NK-92 treated with Interleukin-12 subunit alpha and Interleukin-12 subunit beta, amount 100 ng/mL, for 24 hours (cell line): ENCODE data around the gene CNGA2.

Source experiments
- DNase-seq: peaks from one replicate; lab custom pipeline; 2025; lab: John Stamatoyannopoulos, UW

Gene CNGA2

DNA sequence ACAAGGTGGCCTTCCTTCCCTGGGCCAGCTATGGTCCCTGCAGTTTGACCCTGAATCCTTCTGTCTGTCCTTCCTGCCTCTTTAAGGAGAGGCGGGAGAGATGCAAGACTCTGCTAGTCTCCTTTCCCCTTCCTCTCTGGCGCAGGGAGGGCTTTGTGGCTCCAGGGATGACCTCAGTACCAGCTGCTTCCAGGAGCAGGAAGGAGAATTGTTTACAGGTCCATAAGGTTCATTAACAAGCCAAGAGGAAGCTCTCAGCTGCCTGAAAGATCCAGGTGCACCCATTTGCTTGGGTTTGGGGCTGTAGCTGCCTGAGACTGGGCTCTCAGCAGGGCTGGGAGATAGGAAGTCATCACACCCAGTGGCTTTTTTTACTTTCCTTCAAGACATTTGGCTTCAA, 22.8 kb upstream of the CNGA2 start:
- DNase-seq, result no peak

DNA sequence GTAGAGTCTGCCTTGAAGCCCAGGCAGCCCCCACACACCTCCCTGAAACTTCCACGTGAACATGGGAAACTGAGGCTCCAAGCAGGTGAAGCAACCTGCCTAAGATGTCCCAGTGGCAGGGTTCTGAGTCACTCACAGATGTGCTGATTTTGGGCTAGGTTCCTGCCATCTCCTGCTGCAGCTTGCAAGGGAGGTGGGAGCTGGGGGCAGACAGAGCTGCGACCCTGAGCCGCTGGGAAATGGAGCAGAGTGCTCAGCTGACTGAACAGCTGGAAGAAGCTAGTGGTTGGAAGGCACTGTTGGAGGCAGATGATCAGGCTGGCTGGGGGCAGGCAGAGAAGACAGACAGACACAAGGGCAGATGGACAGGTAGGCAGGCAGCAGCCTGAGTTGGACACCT, 22.3 kb upstream of the CNGA2 start:
- DNase-seq, result no peak

DNA sequence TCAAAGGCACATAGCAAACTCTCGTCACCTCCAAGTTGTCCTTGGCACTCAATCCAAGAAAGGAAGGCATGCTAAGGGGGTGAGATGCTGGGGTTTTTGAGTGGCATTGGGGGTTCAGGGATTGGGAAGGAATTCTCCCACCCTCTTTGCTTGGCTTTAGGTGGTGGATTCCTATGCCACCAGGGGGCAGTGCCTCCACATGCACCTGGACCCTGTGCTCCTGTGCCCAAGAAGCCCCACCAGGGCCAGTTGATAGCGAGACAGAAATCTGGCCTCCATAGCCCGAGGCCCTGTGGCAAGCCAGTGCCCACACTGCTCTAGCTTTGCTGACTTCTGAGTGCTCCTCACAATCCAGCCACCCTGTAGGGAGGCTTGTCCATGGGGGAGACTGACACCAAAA, 20.7 kb upstream of the CNGA2 start:
- no peak for DNase-seq

DNA sequence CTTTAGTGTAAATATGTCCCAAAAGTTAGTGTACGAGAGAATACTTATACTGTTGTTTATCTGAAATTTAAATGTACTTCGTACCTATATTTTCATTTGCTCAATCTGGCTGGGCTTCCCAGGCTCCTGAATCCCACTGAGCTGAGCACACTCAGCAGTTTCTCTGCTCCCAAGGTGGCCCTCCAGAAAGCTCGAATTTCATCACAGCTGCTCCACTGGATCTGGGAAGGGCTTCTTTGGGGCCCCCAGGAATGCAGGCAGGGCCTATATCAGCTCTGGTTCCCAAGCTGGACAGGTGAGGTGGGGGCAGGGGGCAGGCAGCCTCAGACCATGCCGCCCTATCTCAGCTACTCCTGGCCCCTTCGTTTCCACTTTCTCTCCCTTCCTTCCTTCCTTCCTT, 20.2 kb upstream of the CNGA2 start:
- no peak for DNase-seq

DNA sequence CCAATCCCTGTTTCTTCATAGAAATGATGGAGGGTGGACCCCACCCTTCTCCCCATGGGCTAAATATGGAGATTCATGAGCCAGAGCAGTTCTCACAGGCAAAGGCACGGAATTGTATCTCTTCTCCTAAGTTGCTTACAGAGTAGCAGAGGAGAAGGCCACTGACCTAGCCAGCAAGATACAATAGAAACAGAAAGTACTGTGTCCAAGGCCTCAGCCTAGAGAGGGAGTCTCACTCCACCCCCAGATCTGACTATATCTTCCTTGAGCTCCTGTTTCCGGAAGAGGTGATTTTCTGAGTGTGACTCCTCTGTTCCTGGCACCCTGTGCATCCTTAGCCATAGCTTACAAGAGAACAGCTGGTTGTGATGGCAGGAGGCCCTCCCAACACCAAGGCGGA, 18.8 kb upstream of the CNGA2 start, which contains the start of gene FATE1:
FATE1 (plus strand) TSS at position 284 of the 400 bp plus-strand sequence; CDS start at position 369, 85 bp downstream.
- no peak for DNase-seq

DNA sequence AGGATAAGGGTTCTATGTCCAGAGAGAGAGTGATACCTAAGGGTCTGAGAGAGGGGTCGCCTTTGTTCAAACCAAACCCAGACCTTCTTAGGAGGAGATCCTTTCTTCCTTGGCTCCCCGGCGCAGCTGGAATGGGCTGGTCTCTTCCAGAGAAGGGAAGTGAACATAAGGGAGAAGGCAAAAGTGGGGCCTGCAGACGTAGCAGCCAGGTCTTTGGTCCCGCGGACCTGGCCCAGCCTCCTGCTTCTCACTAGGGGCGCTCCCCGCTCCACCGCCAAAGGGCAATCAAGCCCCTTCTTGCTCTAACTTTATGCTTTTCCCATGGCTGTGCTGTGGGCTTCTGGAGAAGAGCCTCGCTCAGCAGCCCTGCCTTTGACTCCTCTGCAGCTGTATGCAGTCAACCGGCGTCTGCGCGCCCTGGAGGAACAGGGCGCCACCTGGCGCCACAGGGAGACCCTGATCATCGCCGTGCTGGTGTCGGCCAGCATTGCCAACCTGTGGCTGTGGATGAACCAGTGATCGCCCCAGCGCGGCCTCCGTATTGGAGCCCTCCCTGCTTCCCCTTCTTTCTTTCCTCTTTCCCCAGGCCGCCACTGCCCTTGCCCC, 12.2 kb upstream of the CNGA2 start:
- DNase-seq, result no peak

DNA sequence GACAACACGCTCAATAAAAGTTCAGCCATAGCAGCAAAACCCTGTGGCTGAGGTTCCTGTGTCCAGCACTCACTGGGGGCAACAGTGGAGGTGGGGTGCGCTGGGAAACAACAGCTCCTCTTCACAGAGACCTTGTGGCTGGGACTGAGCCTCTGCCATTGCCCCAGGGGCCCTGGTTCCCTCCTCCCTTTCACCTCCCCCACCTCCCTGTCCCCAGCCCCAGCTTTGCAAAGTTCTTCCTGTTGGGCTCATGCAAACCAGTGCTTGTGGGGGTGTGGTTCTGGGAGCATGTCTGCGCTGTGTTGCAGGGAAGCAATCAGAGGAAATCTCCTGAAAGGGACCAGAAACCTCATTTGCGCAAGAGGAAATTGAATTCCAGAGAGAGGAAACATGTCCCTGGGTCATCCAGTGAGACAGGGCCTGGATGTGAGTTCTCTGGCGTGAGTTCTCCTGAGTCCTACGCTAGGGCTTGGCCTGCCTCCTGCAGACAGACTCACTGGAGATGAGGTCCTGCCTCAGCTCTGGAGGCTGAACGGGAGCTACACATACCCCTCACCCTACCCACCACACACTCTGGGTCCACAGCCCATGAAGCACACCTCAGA, 11.3 kb upstream of the CNGA2 start:
- no peak for DNase-seq

DNA sequence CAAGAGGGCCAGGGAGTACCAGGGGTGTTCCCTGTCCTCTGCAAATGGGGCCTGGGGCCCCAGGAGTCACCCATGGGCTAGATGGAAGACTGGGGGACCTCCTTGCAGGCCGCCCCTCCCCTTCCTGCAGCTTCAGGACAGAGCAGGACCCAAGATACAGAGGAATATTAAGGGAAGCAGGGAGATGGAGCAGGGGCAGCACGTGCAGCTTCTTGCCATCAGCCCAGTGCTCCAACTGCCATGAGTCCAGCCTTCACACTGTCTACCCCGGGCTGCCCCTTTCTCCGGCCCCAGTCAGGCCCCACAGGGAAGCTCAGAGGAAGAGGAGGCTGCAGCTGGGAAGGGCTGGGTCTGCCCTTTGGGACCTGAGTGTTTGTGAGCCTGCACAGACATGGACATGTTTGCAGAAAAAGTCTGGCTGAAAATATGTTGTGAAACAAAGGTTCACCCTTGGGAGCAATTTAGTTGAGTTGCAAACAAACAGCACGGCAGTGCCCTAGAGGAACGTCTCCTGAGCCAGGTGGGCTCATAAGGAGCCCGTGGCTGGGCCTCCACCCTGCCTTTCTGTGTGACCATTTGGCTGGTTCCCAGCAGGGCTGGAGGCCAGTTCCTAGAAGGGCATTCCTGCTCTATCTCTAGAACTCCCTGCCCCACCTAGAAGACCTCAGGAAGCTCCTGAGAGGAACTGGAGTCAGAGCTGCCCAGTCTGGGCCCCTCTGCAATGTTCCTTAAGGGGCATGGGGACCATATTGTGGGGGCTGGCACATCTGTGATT, 9.8 kb upstream of the CNGA2 start:
- DNase-seq, result no peak

DNA sequence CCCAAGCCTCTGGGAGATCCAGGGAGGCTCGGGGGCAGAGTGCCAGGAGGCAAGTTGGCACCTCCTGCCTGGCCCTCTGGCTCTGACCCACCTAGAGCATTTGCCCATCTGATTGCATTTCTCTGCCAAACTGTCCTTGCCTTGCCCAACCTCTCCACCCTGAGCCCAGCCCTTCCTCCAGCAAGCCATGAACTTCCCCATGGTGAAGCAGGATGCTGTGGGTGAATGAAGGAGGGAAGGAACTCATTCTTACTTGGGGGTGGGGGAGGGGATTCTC, 9.3 kb upstream of the CNGA2 start:
- DNase-seq, result no peak

DNA sequence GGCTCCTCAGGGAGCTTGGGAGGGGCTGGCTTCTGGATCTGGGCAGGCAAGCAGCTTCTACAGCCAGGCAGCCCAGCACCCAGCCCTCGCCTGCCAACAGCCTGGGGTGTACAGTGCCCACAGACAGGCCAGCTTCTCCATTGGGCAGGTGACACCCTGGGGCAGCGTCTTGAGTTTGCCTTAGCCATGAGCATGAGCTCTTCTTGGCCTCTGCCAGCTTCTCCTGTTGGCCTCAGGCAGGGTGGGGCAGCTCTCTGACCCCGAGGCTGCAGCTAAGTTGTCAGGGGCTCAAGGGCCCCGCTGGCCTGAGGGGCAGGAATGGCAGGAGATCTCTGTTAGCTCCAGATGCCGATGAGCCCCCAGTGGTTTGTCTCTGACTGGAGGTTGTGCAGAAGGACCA, 7.8 kb upstream of the CNGA2 start:
- DNase-seq, result no peak

DNA sequence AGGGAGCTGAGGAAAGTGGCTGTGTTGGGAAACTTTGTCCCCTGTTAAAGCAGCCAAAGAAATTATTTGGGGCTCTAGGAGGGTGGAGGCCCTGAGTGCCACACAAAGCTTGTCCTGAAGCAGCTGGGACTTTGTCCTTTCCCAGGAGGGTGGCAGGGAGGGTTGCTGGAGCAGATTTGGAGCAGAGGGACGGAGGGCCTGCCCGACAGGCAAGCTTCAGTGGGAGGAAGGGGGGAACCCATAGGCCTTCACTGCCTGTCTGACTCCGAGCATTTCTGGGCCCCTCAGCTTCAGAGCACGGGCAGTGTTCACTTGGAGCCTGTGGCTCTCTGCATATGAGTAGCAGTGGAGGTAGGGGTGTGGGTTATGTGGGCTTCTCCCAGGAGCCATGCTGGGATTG, 7.2 kb upstream of the CNGA2 start:
- DNase-seq, result no peak

DNA sequence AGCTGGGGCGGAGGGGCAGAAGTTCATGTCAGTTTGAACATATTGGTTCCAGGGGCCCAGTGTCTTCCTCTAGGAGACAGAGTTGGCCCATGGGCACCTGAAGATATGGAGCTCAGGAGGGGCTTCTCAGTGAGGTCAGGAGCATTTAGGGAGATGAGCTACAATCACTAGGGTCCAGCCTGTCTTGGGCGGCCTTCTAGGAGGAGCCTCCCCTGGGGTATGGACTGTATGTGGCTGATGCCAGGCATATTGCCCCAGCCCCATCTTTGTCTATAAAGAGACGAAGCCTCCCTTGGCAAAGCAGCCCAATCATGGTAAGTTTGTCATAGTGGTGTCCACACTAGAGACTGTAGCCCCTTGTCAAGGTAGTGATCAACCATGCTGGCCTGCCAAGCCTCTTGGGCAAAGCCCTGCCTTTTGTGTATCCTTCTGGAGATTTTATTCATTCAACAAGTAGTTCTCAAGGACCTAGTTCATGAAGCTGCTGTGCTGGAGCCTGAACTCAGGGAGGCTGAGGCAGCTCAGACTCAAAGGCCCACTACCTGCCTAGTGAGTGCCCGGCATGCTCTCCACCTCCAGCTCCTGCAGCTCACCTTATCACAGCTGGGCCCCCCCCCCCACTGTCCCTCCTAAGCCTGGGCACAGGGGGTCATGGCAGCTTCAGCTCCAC, 5.4 kb upstream of the CNGA2 start:
- DNase-seq, result no peak

DNA sequence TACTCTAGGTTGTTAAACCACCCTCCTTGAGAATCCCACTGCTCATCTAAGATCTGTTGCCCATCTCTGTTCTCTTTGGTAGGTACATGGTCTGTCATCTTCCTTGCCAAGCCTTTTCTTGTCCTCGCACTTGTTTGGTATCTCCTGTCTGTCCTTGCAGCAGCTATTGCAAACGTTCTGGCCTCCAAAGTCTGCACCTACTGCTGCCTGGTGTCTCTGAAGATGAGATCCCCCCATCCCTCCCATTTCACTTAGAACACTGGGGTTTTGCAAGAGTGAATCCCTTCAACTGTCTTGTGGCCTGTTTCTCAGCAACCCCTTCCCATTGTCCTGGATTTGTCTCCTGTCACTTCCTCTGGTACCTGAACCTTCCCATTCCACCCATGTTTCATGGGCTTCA, 673 bp downstream of the CNGA2 start:
- no peak for DNase-seq

DNA sequence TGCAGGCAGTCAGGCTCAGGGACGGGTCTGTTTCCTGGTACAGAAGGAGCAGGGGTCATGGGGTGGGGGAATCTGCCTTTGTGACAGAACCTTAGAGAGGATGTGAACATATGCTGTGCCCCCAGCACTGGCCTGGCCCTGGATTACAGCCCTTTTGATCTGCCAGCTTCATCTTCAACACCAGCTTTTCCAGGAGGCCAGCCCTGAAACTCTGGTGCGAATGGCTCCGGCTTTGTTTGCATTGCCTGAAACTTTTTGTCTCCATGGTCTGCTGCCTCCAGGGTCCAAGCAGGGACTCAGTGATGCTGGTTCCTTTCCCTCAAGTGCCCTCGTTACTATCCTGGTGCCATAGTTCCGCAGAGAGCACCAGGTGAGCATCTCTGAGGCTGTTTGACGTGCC, 2.1 kb downstream of the CNGA2 start:
- no peak for DNase-seq

DNA sequence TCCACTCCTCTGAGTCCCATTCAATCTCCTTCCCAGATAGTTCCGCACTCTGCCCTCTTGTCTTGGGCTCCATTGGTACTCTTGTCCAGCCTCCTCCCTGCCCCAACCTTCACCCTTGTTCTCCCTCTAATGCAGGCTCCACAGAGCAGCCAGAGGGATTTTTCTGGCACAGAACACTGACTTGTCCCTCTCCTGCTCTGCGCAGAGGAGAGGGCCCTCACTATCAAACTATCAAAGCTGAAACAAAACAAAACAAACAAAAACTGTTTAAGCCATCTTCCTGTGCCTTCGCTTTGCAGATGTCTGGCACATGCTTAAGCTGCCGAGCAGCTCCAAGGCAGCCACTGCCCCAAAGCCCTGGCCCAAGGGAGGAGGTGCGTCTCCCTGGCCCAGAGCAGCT, 2.9 kb downstream of the CNGA2 start:
- DNase-seq, result no peak

DNA sequence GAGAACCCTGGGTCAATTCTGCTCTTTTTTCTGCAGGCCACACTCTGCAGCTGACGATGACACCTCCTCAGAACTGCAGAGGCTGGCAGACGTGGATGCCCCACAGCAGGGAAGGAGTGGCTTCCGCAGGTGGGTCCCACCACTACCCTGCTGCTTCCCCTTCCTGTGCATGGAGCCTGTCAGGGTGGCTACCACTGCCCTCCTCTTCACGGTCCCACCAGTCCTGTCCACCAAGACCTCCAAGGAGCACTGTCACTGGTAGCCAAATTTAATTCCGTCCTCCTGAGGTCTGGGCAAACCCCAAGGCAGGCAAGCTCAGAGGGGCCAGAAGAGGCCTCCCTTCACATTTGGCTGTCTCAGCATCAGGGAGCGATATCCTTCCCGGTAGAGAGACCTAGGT, 4.2 kb downstream of the CNGA2 start:
- DNase-seq, result no peak

DNA sequence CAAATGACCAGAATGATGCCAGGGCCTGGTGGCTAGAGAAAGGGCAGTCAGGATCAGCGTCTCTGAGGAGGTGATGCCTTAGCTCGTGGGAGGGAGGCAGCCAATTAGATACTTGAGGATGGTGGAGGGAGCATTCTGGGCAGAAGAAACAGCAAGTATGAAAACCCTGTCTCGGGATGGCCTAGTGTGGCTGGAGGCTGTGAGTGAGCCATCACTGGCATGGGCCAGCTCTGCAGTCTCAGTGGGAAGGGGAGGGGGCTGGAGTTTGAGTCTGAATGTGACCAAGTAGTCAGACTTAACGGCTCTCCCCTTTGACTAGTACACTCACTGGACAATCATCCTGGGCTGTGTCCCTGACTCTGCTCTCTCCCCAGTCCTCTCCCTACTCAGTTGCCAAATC, 7.1 kb downstream of the CNGA2 start:
- no peak for DNase-seq

DNA sequence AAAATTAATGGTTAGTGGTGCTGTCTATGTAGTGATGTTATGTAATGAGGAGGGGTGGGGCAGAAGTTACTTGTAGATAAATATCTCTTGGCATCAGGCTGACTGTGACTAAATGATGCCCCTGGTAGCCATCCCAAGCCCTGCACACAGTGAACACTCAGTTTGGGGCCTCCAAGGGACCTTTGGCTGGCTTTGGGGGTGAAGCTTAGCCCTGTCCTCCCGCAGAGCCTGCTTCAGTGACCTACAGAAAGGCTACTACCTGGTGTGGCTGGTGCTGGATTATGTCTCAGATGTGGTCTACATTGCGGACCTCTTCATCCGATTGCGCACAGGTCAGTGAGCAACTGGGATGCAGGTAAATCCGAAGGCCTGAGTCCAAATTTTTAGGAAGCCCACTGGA, 7.8 kb downstream of the CNGA2 start:
- no peak for DNase-seq

DNA sequence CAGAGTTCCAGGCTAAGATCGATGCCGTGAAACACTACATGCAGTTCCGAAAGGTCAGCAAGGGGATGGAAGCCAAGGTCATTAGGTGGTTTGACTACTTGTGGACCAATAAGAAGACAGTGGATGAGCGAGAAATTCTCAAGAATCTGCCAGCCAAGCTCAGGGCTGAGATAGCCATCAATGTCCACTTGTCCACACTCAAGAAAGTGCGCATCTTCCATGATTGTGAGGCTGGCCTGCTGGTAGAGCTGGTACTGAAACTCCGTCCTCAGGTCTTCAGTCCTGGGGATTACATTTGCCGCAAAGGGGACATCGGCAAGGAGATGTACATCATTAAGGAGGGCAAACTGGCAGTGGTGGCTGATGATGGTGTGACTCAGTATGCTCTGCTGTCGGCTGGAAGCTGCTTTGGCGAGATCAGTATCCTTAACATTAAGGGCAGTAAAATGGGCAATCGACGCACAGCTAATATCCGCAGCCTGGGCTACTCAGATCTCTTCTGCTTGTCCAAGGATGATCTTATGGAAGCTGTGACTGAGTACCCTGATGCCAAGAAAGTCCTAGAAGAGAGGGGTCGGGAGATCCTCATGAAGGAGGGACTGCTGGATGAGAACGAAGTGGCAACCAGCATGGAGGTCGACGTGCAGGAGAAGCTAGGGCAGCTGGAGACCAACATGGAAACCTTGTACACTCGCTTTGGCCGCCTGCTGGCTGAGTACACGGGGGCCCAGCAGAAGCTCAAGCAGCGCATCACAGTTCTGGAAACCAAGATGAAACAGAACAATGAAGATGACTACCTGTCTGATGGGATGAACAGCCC, 9.3 kb downstream of the CNGA2 start:
- no peak for DNase-seq

DNA sequence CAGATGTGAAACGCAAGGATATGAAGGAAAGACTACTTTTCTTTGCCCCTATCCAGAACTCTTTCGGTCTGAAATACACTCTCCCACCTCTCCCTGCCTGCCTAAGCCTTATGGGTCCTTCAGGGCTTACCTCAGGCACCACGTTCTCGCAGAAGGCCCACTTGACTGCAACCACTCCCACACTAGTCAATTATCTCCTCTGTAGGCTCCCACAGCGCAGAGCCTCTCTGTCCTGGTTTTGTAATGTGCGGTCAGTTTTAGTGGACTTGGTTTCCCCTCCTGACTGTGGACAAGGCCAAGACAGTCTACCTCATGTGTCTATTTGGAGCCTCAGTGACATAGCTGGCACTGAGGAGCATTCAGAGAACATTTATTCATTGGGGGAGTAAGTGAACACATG, 11.1 kb downstream of the CNGA2 start:
- DNase-seq, result no peak

DNA sequence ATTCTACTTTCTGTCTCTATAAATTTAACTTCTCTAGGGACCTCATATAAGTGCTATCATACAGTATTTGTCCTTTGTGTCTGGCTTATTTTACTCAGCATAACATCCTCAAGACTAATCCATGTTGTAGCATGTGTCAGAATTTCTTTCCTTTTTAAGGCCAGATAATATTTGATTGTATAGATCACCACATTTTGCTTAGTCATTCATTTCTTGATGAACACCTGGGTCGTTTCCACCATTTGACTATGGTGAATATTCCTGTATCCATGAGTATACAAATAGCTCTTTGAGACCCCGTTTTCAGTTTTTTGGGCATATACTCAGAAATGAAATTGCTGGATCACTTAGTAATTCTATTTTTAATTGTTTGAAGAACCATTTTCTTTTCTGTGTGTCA, 12.0 kb downstream of the CNGA2 start:
- DNase-seq, result no peak

DNA sequence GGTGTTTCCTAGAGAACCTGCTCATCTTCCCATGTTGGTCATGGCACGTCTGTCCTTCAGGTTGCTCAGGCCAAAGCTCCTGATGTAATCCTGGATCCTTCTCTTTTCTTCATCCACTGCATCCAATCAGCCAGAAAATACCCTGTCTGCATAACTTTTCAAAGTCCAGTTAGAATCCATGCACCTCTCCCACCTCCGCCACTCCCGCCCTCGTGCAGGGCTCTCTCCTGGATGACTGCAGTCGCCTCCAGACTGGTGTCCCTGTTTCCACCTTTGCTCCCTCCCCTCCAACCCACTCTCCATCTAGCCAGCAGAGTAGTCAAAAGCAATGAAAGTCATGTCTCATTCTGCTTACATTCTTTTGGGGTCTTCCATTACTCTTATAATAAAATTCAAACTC, 16.0 kb downstream of the CNGA2 start:
- DNase-seq, result no peak
